Hair follicular keratinocyte (primary cell): ENCODE data around the gene FGF22. TPM values are rescaled to one million over a fixed set of nuclear protein-coding genes. Genes with fewer than 3 reads are reported as not detected.

Experiments used
- total RNA-seq: library from RNA; depleted of rRNA; stranded (reverse); fragments of >200 nt; gene quantifications from 2 replicates; pipeline ENCODE4 v1.2.3, GENCODE V29; 2015

Gene FGF22
- total RNA-seq = not detected in 2 replicates

GRCh38 chr19:639253-640160, at the start of gene FGF22:
FGF22 (plus strand) TSS chr19:639879; CDS start chr19:639926, 47 bp downstream.

GRCh38 chr19:633068-633785, 6.5 kb upstream of the FGF22 start, which contains the start of gene POLRMT:
POLRMT (minus strand) TSS chr19:633537; CDS start chr19:633512, 25 bp downstream.

GRCh38 chr19:662962-663681, 23.4 kb downstream of the FGF22 start, which contains the start of gene RNF126:
RNF126 (minus strand) TSS chr19:663214; CDS start chr19:663121, 93 bp downstream.

GRCh38 chr19:676339-677105, 36.8 kb downstream of the FGF22 start, which contains the start of gene FSTL3:
FSTL3 (plus strand) TSS chr19:676392; CDS start chr19:676424, 32 bp downstream.

Other genes starting within 250 kb of the FGF22 start
- gene C2CD4C, start 230.7 kb upstream of the FGF22 start, total RNA-seq = 0.15 and 2.0 TPM in 2 replicates
- gene SHC2, start 178.8 kb upstream of the FGF22 start, total RNA-seq = 0.08 TPM in 1 of 2 replicates, not detected in the other
- gene MADCAM1, start 143.4 kb upstream of the FGF22 start, total RNA-seq = not detected in 2 replicates
- 42.6 and 50.3 TPM in 2 replicates for gene TPGS1, start 132.4 kb upstream of the FGF22 start, total RNA-seq
- gene CDC34, start 108.1 kb upstream of the FGF22 start, total RNA-seq = 105 and 109 TPM in 2 replicates
- gene GZMM, start 95.8 kb upstream of the FGF22 start, total RNA-seq = not detected in 2 replicates
- gene BSG, start 67.3 kb upstream of the FGF22 start, total RNA-seq = 721 and 787 TPM in 2 replicates
- 0.08 TPM in 1 of 2 replicates, not detected in the other for gene HCN2, start 50.0 kb upstream of the FGF22 start, total RNA-seq
- 26.4 and 36.2 TPM in 2 replicates for gene POLRMT, start 6.3 kb upstream of the FGF22 start, total RNA-seq
- 126 and 152 TPM in 2 replicates for gene RNF126, start 23.3 kb downstream of the FGF22 start, total RNA-seq
- gene FSTL3, start 36.5 kb downstream of the FGF22 start, total RNA-seq = 259 and 303 TPM in 2 replicates
- not detected in 2 replicates for gene PRSS57, start 55.6 kb downstream of the FGF22 start, total RNA-seq
- 0.11 TPM in 1 of 2 replicates, not detected in the other for gene PALM, start 69.1 kb downstream of the FGF22 start, total RNA-seq
- gene MISP, start 111.2 kb downstream of the FGF22 start, total RNA-seq = 7.2 and 12.6 TPM in 2 replicates
- 216 and 283 TPM in 2 replicates for gene PTBP1, start 157.6 kb downstream of the FGF22 start, total RNA-seq
- 0.27 TPM in 1 of 2 replicates, not detected in the other for gene PLPPR3, start 182.1 kb downstream of the FGF22 start, total RNA-seq
- not detected in 2 replicates for gene AZU1, start 188.0 kb downstream of the FGF22 start, total RNA-seq
- gene PRTN3, start 201.1 kb downstream of the FGF22 start, total RNA-seq = not detected in 2 replicates
- not detected in 2 replicates for gene ELANE, start 212.4 kb downstream of the FGF22 start, total RNA-seq
- 0.55 TPM in 1 of 2 replicates, not detected in the other for gene CFD, start 219.8 kb downstream of the FGF22 start, total RNA-seq